ENCODE results near the gene C2orf78. TPM values are rescaled to one million over a fixed set of nuclear protein-coding genes. Genes with fewer than 3 reads are reported as not detected.

C2orf78 gene
- total RNA-seq, 2 experiments from 2014 or later: not detected

DNA sequence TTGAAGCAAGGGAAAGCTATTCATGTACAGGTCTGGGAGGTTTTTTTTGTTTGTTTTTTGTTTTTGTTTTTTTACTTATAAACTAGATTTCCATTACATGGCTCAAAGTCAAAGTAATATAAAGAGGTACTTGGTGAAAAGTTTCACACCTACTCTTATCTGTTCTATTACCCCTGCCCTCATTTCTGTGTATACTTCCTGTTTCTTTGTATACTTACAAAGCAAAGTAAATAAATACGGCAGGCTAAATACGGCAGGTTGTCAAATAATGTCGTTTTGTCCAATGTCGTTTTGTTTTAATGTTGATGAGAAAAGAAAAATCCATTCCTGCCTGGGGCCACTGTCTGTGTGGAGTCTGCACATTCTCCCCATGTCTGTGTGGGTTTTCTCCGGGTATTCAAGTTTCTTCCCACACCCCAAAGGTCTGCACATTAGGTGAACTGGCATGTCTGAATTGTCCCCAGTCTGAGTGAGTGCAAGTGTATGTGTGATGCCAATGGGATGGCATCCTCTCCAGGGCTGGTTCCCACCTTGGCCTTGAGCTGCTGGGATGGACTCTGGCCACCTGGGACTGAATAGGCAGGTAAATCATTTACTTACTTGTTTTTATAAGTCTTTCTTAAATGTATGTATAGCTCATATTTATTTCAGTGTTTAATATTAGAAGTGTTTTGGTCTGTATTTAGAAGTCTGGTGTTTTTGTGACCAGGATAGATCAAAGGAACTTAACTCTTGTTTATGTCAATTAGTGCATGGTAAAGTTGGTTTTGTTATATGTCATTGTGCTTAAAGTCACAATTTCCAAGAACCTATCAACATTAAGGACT is 58.1 kb downstream of the C2orf78 start:
- intact Hi-C loops (cut with micrococcal nuclease): no loop called here
- CTCF ChIA-PET: interaction anchor here (0.6 to 0.9 kb wide), 2 partner anchors 314 to 336 kb away, joined by 3 to 4 read pairs; partner anchors contain the start of gene MOB1A
- no peak for DNase-seq
- H3K4me1 Mint-ChIP-seq (ENCODE audit: low read depth): peaks cover 18% of the 10 kb centered on the region
- no peak overlapping the region for H3K4me3 Mint-ChIP-seq
- H3K9me3 Mint-ChIP-seq: no peaks in the 10 kb centered on the region
- no peaks in the 10 kb centered on the region for H3K27me3 Mint-ChIP-seq (ENCODE audit: low read depth)
- H3K36me3 Mint-ChIP-seq (ENCODE audit: low read depth): peaks cover 40% of the 10 kb centered on the region
- no peak overlapping the region for H3K27ac Mint-ChIP-seq

DNA sequence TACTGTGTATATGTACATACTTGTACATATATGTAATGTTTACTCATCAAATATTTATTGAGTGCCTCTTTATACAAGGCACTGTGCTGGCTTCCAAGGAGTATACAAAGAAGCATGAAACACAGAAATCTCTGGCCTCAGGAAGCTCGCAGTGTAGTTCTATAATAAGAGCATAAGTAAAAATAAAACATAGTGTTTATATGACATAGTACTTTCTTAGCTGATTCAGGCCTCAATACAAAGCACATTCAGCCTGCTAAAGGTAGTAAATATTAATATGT is 58.7 kb downstream of the C2orf78 start:
- peaks cover 42% of the 10 kb centered on the region for H3K36me3 Mint-ChIP-seq (ENCODE audit: low read depth)
- intact Hi-C loops (cut with micrococcal nuclease): no loop called here

DNA sequence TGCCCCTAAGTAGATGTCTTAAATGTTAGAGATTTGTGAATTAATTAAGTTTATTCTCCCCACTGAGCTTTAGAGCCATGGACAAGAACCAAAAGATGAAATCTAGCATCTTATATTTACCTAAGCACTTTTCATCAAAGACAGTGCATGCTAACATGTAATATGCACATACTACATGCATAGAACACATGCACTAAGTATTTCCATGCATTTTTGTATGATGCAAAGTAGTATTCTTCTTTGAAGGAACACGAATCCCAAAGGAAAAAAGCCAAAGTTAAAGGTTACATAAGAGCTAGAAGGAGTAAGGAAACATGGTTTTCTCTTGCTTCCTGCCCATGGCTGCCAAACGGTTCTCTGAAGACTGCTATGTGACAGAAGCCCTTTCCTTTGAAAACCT is 60.1 kb downstream of the C2orf78 start:
- Mint-ChIP-seq H3K27ac (no peak overlapping the region), H3K27me3 (ENCODE audit: low read depth) (no peaks in the 10 kb centered on the region), H3K4me3 (no peak overlapping the region), H3K9me3 (no peaks in the 10 kb centered on the region), H3K4me1 (ENCODE audit: low read depth) (peaks cover 10% of the 10 kb centered on the region), H3K36me3 (ENCODE audit: low read depth) (peaks cover 39% of the 10 kb centered on the region)
- CTCF ChIA-PET: interaction anchor here (1.6 kb wide), 1 partner anchor 17 kb away, joined by 6 read pairs; no protein-coding TSS in a partner anchor
- intact Hi-C loops (cut with micrococcal nuclease): no loop called here
- no peak for DNase-seq

More for the DNA sequence above, 58.7 kb downstream of the C2orf78 start:
- no peaks in the 10 kb centered on the region for H3K27me3 Mint-ChIP-seq (ENCODE audit: low read depth)
- CTCF ChIA-PET: no interaction called here
- DNase-seq: no peak
- peaks cover 17% of the 10 kb centered on the region for H3K4me1 Mint-ChIP-seq (ENCODE audit: low read depth)
- no peak overlapping the region for H3K27ac Mint-ChIP-seq
- H3K4me3 Mint-ChIP-seq: no peak overlapping the region
- no peaks in the 10 kb centered on the region for H3K9me3 Mint-ChIP-seq

DNA sequence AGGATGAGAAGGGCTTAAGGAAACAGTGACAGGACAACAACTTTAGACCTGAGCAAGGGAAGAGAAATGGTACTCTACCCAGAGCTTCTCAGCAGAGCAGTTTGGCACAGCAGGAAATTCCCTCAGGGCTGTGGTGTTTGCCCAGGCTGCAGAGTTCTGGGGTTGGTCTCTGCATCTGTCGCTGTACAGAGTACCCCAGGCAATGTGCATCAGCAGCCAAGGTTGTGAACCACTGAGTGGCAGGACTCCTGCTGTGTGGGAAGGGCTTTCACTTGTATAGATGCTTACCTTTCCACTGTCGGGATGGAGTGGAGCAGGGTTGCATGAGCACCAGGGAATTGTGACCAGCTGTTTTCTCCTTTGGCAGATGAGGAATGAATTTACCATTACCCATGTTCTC is 66.0 kb downstream of the C2orf78 start:
- Mint-ChIP-seq H3K27ac (no peak overlapping the region), H3K4me3 (no peak overlapping the region), H3K9me3 (no peaks in the 10 kb centered on the region), H3K36me3 (ENCODE audit: low read depth) (peaks cover 34% of the 10 kb centered on the region), H3K4me1 (ENCODE audit: low read depth) (peaks cover 5% of the 10 kb centered on the region), H3K27me3 (ENCODE audit: low read depth) (no peaks in the 10 kb centered on the region)
- intact Hi-C loops (cut with micrococcal nuclease): no loop called here
- DNase-seq: no peak
- CTCF ChIA-PET: no interaction called here

DNA sequence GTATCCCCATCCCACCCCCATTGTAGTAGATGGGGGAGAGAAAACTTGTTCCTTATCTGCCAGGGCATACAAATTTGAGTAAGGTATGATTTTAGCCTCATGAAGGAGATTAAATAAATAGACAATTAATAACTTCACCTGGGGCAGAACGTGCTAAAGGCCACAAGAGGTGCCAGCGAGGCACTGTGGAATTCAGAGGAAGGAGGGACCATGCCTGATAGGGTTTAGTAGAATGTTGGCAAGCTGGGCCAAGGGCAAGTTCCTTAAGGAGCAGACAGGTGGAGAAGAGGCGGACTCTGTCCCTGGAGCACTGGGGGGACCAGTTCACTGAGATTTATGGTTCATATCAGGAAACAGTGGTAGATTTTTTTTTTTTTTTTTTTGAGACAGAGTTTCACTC is 67.3 kb downstream of the C2orf78 start:
- intact Hi-C loops (cut with micrococcal nuclease): no loop called here
- no peak overlapping the region for H3K27ac Mint-ChIP-seq
- no peaks in the 10 kb centered on the region for H3K27me3 Mint-ChIP-seq (ENCODE audit: low read depth)
- DNase-seq: no peak
- no peak overlapping the region for H3K4me3 Mint-ChIP-seq
- H3K9me3 Mint-ChIP-seq: no peaks in the 10 kb centered on the region
- peaks cover 36% of the 10 kb centered on the region for H3K36me3 Mint-ChIP-seq (ENCODE audit: low read depth)
- peaks cover 5% of the 10 kb centered on the region for H3K4me1 Mint-ChIP-seq (ENCODE audit: low read depth)
- CTCF ChIA-PET: interaction anchor here (0.7 to 1.9 kb wide), 3 partner anchors 23 to 155 kb away, joined by 5 to 8 read pairs (median 5); no protein-coding TSS in a partner anchor

DNA sequence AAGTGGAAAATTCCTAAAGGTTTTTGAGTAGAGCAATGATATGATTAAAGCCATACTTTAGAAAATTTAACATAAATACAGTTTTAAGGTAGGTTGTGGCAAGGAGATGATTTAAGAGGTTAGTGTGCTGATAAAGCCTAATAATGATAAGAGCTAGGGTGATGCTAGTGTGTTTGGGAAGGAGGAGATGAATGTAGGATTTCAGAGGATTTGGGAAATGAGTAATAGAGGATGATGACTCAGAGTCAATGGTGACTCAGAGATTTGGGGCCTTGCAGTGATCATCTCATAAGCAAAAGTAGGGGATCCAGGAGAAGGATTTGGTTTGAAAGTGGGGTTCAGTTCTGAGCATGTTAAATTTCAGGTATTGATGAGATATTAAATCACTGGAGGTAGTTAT is 68.0 kb downstream of the C2orf78 start:
- intact Hi-C loops (cut with micrococcal nuclease): loop anchor here (1.0 kb wide), 1 partner anchor 21 kb away; no protein-coding TSS in a partner anchor
- H3K36me3 Mint-ChIP-seq (ENCODE audit: low read depth): peaks cover 37% of the 10 kb centered on the region

DNA sequence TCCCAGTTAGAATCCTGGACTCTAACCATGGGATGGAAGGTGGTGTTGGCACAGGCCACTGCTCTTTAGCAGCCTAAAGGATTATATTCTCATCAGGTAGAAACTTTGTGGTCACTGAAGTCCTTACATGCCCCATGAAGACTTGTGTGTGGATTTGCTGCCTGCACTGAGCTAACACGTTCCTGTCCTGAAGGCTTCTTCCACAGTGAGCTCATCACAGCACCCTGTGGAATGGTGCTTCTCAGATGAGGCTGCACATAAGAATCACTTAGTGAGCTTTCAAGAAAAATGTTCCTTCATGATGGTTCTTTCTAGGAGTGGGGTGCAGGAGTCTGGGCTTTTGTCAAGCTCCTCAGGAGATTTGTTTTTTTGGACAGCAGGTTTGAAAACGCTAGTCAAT is 71.5 kb downstream of the C2orf78 start:
- Mint-ChIP-seq H3K36me3 (ENCODE audit: low read depth) (peaks cover 47% of the 10 kb centered on the region), H3K27me3 (ENCODE audit: low read depth) (no peaks in the 10 kb centered on the region), H3K4me1 (ENCODE audit: low read depth) (peaks cover 21% of the 10 kb centered on the region), H3K9me3 (no peaks in the 10 kb centered on the region), H3K27ac (no peak overlapping the region), H3K4me3 (no peak overlapping the region)
- DNase-seq: no peak
- intact Hi-C loops (cut with micrococcal nuclease): no loop called here
- CTCF ChIA-PET: interaction anchor here (0.8 kb wide), 1 partner anchor 31 kb away, joined by 3 read pairs; no protein-coding TSS in a partner anchor

More for the DNA sequence above, 68.0 kb downstream of the C2orf78 start:
- Mint-ChIP-seq H3K9me3 (no peaks in the 10 kb centered on the region), H3K4me3 (no peak overlapping the region), H3K4me1 (ENCODE audit: low read depth) (peaks cover 5% of the 10 kb centered on the region), H3K27me3 (ENCODE audit: low read depth) (no peaks in the 10 kb centered on the region), H3K27ac (no peak overlapping the region)
- no peak for DNase-seq
- CTCF ChIA-PET: interaction anchor here (0.7 to 1.9 kb wide), 3 partner anchors 24 to 154 kb away, joined by 5 to 8 read pairs (median 5); no protein-coding TSS in a partner anchor

DNA sequence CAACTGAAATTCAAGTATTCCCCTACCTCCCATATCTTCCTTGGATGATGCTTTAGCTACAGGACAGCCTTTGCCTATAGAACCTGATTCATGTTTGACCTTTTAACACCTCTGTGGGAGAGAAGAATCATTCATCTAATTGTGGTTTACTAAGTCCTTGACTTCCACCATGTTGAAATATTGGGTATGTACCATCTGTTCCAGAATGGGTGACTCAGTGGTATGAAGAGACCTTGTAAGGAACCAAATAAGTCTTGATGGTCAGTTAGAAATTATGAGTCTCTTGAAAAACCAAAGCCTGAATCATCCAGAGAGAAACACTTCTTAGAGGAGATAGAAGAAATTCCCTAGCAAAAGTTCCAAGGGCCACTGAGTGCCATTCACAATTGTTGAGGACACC is 72.2 kb downstream of the C2orf78 start:
- intact Hi-C loops (cut with micrococcal nuclease): no loop called here
- Mint-ChIP-seq H3K4me1 (ENCODE audit: low read depth) (peaks cover 18% of the 10 kb centered on the region), H3K4me3 (no peak overlapping the region), H3K27me3 (ENCODE audit: low read depth) (no peaks in the 10 kb centered on the region), H3K27ac (no peak overlapping the region), H3K9me3 (no peaks in the 10 kb centered on the region), H3K36me3 (ENCODE audit: low read depth) (peaks cover 50% of the 10 kb centered on the region)
- CTCF ChIA-PET: interaction anchor here (0.8 kb wide), 1 partner anchor 32 kb away, joined by 3 read pairs; no protein-coding TSS in a partner anchor
- no peak for DNase-seq

DNA sequence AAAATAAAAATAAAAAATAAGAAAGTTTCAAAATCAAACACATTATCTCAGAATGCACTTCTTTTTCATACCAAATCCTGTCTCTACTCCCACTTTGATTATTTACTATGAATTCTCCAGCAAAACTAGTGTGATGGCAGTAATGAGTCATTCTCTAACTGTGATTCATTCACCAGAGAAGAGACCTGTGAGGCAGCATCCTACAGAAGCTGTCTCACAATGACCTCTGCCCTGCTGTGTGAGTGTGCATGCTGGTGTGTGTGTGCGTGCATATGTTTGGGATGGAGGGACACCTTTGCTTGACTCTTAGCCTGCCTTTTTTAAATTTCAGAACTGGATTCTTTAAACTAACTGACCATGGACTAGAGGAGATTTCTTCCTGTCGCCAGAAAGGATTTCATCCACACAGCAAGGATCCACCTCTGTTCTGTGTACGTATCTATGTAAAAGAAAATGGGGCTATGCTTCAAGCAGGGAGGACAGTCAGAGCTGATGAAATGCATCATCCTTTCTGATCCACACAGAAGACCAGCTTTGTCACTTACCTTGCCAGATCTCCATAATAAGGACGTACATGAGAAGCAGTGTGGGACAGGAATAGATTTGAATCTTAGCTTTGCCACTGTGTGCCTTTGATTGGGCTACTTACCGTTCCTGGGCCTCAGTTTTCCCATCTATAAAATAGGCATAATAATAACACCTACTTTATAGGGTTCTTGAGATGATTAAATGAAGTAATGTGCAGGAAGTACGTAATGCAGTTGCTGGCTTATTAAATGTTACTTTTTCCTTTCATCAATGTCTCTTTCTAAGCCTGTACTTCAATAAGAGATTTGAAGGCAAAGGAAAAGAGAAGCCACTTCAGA is 76.0 kb downstream of the C2orf78 start:
- Mint-ChIP-seq H3K9me3 (no peaks in the 10 kb centered on the region), H3K4me3 (no peak overlapping the region), H3K4me1 (ENCODE audit: low read depth) (peaks cover 15% of the 10 kb centered on the region), H3K27ac (no peak overlapping the region), H3K27me3 (ENCODE audit: low read depth) (no peaks in the 10 kb centered on the region), H3K36me3 (ENCODE audit: low read depth) (peaks cover 65% of the 10 kb centered on the region)
- peak; percentile 73 for DNase-seq
- CTCF ChIA-PET: no interaction called here
- intact Hi-C loops (cut with micrococcal nuclease): loop anchor here (1.0 to 2.0 kb wide), 3 partner anchors 29 to 66 kb away; partner anchors contain the start of gene DGUOK

DNA sequence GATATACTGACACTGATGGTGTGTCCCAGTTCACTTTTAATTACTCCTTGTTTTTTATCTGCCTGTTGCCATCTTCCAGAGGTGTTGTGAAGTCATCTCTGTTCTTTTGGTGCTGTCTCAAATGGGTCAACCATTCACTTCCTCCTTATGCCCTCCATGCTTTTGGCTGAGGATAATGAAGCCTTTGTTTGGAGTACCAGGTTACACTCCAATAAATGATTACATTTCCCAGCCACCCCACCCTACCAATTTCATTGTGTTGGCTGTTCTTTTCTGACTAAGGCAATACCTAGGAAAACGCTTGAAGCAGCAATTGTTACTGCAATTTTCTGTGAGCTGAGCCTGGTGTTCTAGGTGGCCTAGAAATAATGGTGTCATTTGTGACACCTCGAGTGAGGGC is 79.0 kb downstream of the C2orf78 start:
- Mint-ChIP-seq H3K27me3 (ENCODE audit: low read depth) (no peaks in the 10 kb centered on the region), H3K27ac (no peak overlapping the region), H3K4me1 (ENCODE audit: low read depth) (peaks cover 15% of the 10 kb centered on the region), H3K4me3 (no peak overlapping the region), H3K9me3 (no peaks in the 10 kb centered on the region), H3K36me3 (ENCODE audit: low read depth) (peaks cover 54% of the 10 kb centered on the region)
- intact Hi-C loops (cut with micrococcal nuclease): no loop called here
- DNase-seq: no peak
- CTCF ChIA-PET: interaction anchor here (1.1 kb wide), 1 partner anchor 39 kb away, joined by 3 read pairs; no protein-coding TSS in a partner anchor
